ENCODE measurements around the gene SDHAF3.
A peak's percentile ranks its signal among the peaks of the same experiment; 100 is the strongest.

The SDHAF3 gene

DNA sequence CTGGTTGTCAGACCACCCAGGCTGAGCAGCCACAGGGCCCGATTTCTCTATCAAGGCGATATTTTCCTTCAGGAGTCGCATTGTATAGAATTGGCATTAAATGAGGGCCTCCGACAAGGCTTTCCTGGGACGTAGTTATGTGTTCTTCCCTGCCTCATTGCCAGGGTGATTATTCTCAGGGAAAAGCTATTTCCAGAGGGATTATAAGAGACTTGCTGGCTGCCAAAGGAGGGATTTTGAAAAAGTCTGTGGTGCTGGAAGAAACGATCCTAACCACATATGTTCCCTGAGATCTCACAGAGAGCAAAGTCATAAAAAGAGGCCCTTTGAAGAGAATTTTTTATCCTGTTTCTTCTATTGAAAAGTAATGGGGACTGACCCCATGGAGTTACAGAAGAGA is 27.7 kb upstream of the SDHAF3 start:
- no peak for DNase-seq (ENCODE audit: low read depth)
- TF ChIP-seq, protein P1, sequence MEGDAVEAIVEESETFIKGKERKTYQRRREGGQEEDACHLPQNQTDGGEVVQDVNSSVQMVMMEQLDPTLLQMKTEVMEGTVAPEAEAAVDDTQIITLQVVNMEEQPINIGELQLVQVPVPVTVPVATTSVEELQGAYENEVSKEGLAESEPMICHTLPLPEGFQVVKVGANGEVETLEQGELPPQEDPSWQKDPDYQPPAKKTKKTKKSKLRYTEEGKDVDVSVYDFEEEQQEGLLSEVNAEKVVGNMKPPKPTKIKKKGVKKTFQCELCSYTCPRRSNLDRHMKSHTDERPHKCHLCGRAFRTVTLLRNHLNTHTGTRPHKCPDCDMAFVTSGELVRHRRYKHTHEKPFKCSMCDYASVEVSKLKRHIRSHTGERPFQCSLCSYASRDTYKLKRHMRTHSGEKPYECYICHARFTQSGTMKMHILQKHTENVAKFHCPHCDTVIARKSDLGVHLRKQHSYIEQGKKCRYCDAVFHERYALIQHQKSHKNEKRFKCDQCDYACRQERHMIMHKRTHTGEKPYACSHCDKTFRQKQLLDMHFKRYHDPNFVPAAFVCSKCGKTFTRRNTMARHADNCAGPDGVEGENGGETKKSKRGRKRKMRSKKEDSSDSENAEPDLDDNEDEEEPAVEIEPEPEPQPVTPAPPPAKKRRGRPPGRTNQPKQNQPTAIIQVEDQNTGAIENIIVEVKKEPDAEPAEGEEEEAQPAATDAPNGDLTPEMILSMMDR (conservative IDR thresholded peaks at IDR 0.05; ENCODE audit: low read depth, low read length), result no peak
- H3K4me3 ChIP-seq (ENCODE audit: low read depth, low read length), result no peak overlapping the region

DNA sequence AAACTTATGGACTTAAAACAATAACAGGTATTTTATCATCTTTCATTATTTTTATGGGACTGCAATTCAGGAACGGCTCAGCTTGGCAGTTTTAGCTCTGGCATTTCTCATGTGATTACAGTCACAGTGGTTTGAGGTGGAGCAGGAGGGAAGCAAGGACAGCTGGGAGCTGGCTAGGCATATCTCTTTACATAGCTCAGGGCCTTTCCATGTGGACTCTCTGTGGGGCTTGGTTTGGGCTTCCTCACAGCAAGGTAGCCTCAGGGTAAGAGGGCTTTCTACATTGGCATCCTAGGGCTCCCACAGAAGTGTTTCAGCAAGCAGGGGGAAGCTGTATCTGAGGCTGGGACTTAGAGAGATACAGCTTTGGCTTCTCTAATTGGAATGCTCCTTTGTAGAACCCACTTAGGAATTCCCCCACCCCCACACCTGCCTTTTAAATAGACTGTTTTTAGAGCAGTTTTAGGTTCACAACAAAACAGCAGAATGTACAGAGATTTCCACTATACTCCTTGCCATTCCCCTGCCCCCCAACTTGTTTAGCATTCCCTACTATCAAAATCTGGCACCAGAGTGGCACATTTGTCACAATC is 26.6 kb upstream of the SDHAF3 start:
- H3K4me3 ChIP-seq (ENCODE audit: low read depth, low read length), result no peak overlapping the region
- no peak for DNase-seq (ENCODE audit: low read depth)
- TF ChIP-seq, protein P1 (conservative IDR thresholded peaks at IDR 0.05; ENCODE audit: low read depth, low read length), result no peak

DNA sequence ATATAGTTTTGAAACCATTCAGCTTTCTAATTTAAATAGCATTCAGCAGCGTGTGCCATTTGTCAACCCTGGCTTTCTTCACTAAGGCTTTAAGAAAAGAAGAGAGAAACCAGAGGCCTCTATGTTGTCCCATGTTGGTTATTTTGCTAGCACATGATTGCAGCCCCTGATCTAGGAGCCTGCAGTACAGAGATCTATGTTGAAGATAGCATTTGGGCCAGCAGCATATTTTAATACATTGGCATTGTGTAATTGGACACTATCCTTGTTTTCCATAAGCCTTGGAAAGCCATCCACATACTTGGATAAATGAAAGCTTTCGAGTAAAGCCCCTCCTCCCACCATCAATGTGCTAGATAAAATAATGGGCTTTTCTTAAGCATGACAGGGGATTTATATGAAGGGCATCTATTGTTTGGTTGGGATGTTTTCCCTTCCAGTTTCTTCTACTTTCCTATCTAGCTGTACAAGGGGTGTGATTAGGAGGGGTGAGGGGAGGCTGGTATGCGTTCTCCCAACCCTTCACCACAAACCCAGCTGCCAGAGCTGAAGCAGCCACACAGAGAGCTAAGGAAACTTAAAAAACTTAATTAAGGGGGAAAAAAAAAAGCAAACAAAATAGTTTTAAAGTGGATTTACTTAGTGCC is 23.1 kb upstream of the SDHAF3 start:
- TF ChIP-seq, protein P1 (conservative IDR thresholded peaks at IDR 0.05; ENCODE audit: low read depth, low read length), result no peak
- no peak for DNase-seq (ENCODE audit: low read depth)
- H3K4me3 ChIP-seq (ENCODE audit: low read depth, low read length), result no peak overlapping the region

DNA sequence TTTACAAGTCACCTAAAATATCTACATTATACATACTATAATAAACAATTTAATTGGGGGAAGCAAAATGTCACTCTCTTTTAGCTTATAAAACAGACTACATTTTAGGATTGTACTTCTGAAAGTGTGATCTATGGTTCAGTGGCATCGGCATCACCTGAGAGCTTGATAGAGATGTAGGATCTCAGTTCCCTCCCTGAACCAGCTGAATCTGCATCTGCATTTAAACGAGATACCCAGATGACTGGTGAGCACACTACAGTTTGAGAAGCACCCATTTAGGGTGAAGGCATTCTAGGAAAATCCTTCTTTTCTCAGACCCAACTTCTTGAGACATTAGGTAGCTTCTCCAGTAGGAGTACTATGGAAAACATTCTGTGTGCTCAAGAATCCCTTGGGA is 21.5 kb upstream of the SDHAF3 start:
- TF ChIP-seq, protein P1 (conservative IDR thresholded peaks at IDR 0.05; ENCODE audit: low read depth, low read length), result no peak
- no peak for DNase-seq (ENCODE audit: low read depth)
- no peak overlapping the region for H3K4me3 ChIP-seq (ENCODE audit: low read depth, low read length)

DNA sequence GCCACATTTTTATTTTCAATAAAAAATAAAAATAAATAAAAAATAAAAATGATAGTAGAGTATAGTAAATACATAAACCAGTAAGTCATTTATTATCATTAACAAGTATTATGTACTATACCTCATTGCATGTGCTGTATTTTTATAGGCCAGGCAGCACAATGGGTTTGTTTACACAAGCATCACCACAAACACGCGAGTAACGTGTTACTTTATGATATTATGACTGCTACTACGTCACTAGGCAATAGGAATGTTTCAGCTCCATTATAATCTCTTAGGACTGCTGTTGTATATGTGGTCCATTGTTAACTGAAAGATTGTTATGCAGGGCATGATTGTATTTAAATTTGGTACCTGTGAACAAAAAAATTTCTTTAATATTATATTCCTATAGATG is 20.8 kb upstream of the SDHAF3 start:
- H3K4me3 ChIP-seq (ENCODE audit: low read depth, low read length), result no peak overlapping the region
- TF ChIP-seq, protein P1 (conservative IDR thresholded peaks at IDR 0.05; ENCODE audit: low read depth, low read length), result no peak
- no peak for DNase-seq (ENCODE audit: low read depth)

DNA sequence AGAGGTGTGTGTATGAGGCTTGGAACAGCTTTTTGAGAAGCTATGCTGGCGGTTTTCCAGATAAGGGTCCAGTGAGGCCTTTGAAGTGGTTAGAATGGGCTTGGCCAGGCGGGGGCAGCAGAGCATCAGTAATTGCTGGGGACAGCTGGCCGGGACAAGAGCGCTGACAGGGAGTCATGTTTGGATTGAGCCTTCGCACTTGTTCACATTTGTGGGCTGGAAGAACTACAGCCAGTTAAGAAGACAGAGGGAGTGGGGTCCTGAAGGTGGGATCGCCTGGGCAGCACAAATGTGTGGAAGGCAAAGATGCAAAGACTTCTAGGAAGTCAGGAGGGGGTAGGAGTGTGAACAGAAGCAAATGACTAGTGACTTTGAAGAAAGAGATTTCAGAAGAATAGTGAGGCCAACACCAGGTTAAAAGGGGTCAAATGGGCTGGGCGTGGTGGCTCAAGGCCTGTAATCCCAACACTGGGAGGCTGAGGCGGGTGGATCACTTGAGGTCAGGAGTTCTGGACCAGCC is 12.7 kb upstream of the SDHAF3 start:
- H3K4me3 ChIP-seq (ENCODE audit: low read depth, low read length), result no peak overlapping the region
- TF ChIP-seq, protein P1 (conservative IDR thresholded peaks at IDR 0.05; ENCODE audit: low read depth, low read length), result peak; percentile 89
- DNase-seq (ENCODE audit: low read depth), result peak; percentile 84
